GM19035 (cell line): Measurements from ENCODE around the gene RFX1.

Experiments
- ATAC-seq: cut with Tn5 transposase; IDR thresholded peaks from one replicate; pipeline ENCODE4 v1.9.1; 2021; ENCODE audit not compliant: unreplicated experiment

RFX1 gene

GRCh38 chr19:13996928-13997630, 9.0 kb downstream of the RFX1 start:
- ATAC-seq = no peak

GRCh38 chr19:13995878-13996765, 10.0 kb downstream of the RFX1 start:
- no peak for ATAC-seq

- ATAC-seq = no peak
These were observed 10.9 kb downstream of the RFX1 start for GRCh38 chr19:13995017-13995728.

GRCh38 chr19:13993590-13994300, 12.4 kb downstream of the RFX1 start:
- no peak for ATAC-seq

GRCh38 chr19:13992025-13992424, 14.1 kb downstream of the RFX1 start:
- no peak for ATAC-seq

- no peak for ATAC-seq
These were observed 16.0 kb downstream of the RFX1 start for GRCh38 chr19:13990085-13990484.

- no peak for ATAC-seq
These were observed 16.6 kb downstream of the RFX1 start for GRCh38 chr19:13989487-13989886.

- ATAC-seq = no peak
These were observed 18.8 kb downstream of the RFX1 start for GRCh38 chr19:13987101-13987890.

GRCh38 chr19:13986348-13986904, 19.7 kb downstream of the RFX1 start:
- ATAC-seq = peak; percentile 81

GRCh38 chr19:13985771-13986347, 20.3 kb downstream of the RFX1 start:
- peak; percentile 16 for ATAC-seq

GRCh38 chr19:13984875-13985741, 21.0 kb downstream of the RFX1 start:
- ATAC-seq = no peak

- ATAC-seq = no peak
These were observed 21.9 kb downstream of the RFX1 start for GRCh38 chr19:13984186-13984585.

GRCh38 chr19:13983213-13983889, 22.8 kb downstream of the RFX1 start:
- ATAC-seq = no peak

- no peak for ATAC-seq
These were observed 23.3 kb downstream of the RFX1 start for GRCh38 chr19:13982773-13983172.

- ATAC-seq = no peak
These were observed 24.1 kb downstream of the RFX1 start for GRCh38 chr19:13981988-13982501.

- no peak for ATAC-seq
These were observed 24.7 kb downstream of the RFX1 start for GRCh38 chr19:13981467-13981866.

GRCh38 chr19:13981021-13981420, 25.1 kb downstream of the RFX1 start:
- ATAC-seq = no peak

- no peak for ATAC-seq
These were observed 25.8 kb downstream of the RFX1 start for GRCh38 chr19:13980340-13980739.
